Cerebellar nuclear complex (tissue), 1 donor: Measurements from ENCODE around the gene IKZF2.

ENCODE experiments used
- DNase-seq, 2 experiments: peaks; one replicate each; lab custom pipeline; 2025; lab: John Stamatoyannopoulos, UW

Gene IKZF2

DNA sequence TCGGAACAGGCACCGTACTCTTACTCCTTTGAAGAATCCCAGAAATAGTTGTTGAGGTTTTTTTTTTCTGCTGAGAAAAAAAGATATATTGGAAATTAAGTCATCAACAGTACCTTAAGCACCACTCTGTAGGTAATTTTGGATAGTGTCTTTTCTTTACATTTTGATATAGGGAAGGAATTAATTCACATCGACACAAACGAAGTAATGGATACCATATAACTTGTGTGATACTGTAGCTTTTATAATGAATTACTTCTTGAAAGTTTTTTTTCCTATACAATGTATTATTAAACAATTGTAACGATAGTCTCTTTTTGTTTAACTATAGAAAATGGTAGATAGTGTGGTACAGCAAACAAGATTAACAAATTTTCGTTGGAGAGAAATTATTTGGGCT lies 1.5 kb upstream of the IKZF2 start:
- no peak for DNase-seq

DNA sequence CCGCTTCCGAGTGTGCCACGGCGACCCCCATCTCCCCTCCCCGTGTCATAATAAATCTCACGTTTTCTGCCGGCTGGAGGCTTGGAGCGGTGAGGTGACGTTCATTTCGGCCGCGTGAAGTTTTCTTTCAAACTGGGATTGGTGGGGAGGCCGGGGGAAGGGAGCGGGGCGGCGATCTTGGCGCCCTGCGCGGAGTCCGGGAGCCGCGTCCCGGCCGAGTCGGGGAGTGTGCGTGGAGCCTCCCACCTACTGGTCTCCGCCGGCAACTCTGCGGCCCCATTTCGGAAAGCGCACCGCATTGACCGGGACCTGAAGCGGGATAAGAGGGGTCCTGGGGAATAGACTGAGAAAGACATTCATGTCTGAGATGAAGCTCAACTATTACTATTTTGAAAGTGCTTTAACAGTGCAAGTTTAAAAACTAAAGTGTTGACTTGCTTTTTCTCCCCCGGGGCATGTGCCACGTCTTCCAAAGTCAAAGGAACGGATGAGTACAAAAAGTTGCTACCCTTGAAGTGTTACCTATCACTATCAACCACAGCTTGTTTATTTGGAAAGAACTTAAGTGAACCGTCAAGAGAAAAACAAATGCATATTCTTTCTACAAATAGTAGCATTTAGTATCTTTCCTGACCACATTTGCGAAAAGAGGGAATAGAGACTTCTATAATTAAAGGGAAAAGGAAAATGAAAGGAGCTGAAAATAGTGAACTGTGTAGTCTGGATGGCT lies 818 bp upstream of the IKZF2 start:
- DNase-seq, result no peak

DNA sequence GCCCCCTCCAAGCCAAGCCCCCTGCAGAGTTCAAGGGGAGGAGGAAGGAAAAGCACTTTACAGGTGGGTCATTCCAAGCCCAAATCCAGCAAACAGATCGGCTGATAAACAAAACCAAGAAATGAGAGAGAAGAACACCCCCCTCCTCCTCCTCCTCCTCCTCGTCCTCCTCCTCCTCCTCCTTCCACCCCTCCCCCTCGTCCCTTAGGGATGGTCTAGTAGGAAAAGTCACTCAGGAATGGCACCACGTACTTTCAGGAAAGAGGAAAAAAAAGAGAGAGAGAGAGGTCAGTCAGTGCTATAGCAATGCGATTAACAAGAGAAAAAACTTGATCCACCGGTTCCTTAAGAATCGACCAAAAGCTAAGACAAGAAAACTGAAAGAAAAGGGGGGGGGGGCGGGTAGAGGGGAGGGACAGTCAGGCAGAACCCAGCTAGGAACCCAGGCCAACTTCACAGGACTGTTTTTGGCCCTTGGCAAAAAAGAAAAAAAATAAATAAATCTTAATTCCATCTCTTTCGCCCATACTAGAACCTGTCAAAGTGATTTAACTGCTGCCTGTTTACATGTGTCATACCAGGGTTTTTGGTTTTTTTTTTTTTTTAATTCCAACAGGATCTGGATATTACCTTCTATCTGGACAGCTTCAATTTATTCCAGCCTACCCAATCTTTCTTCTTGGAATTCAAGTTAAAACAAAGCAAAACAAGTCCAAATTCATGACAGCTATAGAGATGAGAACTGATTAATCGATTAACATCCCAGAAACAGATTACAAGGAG lies 906 bp downstream of the IKZF2 start:
- no peak for DNase-seq

DNA sequence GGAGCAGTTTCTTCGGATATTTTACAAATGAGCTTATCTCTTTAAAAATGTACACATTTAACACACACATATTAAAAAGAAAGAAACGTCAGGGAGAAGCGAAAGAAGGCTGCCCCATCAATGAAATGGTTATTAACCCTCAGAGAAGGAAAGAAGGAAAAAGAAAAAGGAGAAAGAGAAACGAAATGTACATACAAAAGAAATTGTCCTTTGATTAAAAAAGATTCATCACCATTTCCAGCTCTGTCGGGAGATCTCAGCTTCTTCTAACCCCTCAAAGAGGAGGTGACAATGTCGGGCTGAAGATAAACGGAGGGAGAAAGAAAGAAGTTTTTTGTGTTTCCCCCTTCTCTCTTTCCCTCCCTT lies 1.5 kb downstream of the IKZF2 start:
- DNase-seq, result no peak

GRCh38 chr2:213149294-213149875 lies 2.0 kb downstream of the IKZF2 start:
- no peak for DNase-seq

- no peak for DNase-seq
Measured at GRCh38 chr2:213148572-213149261, 2.7 kb downstream of the IKZF2 start.

DNA sequence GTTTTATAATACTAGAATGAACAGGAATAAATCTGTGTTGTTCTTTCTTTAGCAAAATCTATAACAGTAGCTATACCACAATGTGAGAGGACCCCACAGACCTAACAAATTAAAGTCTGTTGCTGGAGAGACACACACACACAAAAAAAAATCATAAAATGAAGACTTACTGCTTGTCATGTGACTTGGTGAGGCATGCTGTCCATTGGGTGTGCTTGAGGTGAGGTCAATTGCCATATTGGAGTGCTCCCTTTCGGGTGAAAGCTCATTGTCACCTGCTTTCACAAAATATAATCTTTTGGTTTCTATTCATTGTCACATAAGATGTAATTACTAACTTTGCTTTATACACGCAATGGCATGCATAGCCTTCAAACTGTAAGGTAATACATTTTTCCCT lies 3.9 kb downstream of the IKZF2 start:
- DNase-seq, result no peak

DNA sequence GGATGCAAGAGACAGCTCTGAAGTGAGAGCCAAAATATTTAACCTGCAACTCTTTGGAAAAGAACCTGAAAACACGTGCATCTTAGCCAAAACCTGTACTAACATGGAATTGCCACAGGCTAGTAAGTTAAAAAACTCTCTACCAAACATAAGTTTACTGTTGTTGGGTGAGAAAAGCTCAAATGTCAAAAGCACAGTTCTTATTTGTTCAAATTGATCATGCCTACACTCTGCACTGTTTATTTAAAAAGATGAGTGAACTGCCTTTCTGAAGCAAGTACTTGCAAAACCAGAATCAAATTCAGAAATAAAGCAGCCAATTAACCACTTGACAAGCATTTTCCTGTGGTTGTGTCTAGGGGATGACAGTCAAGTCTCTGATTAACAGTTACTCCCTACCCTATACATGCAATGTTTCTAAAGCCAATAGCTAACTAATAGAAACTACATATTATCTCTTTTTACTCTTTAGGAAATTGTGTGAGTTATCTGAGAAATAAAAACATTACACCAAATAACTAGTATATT lies 5.6 kb downstream of the IKZF2 start:
- no peak for DNase-seq

- DNase-seq, result no peak
Measured at GRCh38 chr2:213137064-213137463, 14.3 kb downstream of the IKZF2 start.

GRCh38 chr2:213129311-213129710 lies 22.1 kb downstream of the IKZF2 start:
- no peak for DNase-seq

GRCh38 chr2:213125646-213126347 lies 25.6 kb downstream of the IKZF2 start:
- no peak for DNase-seq

- no peak for DNase-seq
Measured at GRCh38 chr2:213122725-213123124, 28.7 kb downstream of the IKZF2 start.

DNA sequence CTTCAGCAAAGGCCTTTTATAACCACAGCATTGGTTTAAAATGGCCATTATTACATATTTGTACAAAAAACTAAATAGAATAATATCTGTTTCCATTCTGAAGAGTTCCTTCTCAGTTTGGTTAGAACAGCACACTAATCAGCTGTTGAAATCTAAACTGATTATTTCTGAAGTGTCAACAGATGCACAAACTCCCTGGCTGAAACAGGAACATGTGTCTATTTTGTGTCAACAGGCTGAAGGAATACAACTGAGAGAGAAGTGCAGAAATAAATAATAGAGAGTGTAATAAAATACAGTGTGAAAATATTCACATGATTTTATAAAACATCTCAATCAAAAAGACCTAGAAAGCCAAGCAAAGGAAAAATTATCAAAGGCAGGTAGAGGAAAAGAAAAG lies 29.7 kb downstream of the IKZF2 start:
- DNase-seq, result no peak

DNA sequence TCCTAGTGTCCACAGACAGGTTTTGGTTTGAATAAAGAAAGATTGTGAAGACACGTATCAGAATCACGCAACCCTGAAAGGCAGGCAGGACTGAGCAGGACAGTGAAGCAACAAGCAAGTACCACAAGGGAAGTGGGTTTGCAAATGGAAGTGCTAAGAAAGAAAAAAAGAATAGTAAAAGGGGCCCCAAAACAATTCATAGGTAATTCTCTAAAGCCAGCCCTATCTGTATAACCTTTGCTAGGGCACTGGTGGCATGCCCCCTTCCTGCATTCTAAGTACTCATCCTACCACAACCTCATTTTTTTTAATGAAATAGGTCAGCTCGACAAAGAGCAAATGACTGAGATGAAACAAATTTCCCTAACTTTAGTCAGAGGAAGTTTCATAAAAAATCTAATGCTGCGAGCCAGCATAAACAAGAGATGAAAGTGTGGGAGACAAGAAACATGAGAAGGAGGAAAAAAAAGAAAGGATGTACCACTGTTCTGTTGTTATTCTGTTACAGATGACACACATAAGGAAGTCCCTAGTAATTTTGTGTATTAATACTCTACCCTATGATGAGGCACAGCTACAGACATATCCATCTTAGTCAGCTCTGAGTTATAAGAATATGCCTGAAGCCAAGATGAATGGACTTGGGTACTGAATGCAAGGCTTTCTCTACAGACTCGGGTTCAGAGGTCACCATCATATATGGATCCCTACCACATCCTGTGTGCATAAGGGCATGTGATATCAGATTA lies 32.2 kb downstream of the IKZF2 start:
- DNase-seq, result no peak

- DNase-seq, result no peak
Measured at GRCh38 chr2:213108308-213108707, 43.1 kb downstream of the IKZF2 start.

DNA sequence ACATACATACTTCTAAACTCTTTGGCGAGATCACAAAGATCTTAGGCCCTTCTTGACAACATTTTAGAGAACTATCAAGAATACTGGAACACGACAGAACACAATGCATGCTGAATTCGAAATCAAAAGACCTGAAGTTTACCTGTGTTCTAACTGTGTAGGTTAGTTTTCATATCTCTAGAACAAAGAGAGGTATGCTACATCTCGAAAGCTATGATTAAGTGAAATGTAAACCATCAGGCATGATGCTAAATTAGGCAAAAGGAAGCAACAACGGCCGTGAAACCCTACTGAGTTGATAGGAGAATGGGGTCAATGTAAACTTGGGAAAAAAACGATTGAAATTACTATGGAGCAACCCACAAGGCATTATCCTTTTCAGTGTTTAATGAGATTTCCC lies 43.7 kb downstream of the IKZF2 start:
- no peak for DNase-seq

GRCh38 chr2:213105212-213105611 lies 46.2 kb downstream of the IKZF2 start:
- DNase-seq, result no peak

DNA sequence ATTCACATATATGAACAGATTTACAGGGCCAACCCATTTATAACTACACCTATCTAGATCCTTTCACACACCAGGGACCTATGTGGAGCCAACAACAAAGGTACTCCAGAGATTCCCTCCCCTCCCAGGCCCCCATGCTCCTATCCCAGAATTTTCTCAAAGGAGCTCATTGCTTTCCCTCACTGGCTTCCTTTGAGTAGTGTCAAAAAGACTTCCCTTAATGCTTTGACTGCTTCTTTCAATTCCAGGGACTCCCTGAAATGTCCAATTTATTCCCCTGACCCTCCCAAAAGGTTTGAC lies 46.6 kb downstream of the IKZF2 start:
- no peak for DNase-seq

- no peak for DNase-seq
Measured at GRCh38 chr2:213104092-213104902, 47.1 kb downstream of the IKZF2 start.

DNA sequence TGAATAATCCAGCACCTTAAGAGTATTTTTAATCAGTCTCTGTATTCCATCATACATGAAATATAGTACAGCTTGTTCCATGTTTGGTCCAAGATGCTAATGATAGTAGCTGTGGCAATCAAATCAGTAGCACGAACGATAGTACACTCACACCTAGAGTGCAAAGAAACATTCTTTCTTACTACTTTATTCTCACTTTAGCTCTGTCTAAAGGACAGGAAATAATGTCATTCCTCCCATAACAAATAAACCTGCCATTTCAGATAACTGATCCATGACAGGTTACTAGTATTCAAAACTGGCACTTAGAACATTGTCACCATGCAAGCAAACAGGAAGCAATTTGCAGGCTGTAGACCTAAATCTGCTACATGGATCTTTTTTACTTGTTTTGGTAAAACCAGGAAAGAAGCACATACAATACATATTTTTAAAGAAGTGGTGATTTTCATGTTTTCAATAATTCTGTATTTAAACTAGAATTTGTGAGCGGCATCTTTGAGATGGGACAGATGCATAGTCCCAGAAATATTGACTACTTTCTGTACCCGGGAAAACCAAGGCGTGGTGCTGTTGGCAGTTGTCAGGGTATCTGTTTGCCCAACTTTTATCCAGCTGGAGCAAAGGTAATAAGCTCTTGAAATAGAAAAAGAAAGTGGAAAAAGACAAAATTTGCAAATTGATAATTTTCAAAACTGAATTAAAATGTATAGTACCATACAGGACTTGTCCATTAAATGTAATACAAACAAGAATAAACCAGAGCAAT lies 49.5 kb downstream of the IKZF2 start:
- no peak for DNase-seq
